B cell (primary cell): Measurements from ENCODE around the gene RNF126.

Source experiments
- EZH2 ChIP-seq: IDR thresholded peaks from 2 replicates; pipeline ENCODE4 v1.6.1; 2012; ENCODE audit warnings: borderline replicate concordance, low read depth, mild to moderate bottlenecking, moderate library complexity, low read length; ENCODE audit not compliant: insufficient read depth, poor library complexity, severe bottlenecking
- TF ChIP-seq, protein P1 (sequence below): fragments of 200-600 bp; IDR thresholded peaks from one replicate; pipeline ENCODE4 v1.8.0; 2022; ENCODE audit warnings: antibody characterized with exemption, mild to moderate bottlenecking

DNA sequence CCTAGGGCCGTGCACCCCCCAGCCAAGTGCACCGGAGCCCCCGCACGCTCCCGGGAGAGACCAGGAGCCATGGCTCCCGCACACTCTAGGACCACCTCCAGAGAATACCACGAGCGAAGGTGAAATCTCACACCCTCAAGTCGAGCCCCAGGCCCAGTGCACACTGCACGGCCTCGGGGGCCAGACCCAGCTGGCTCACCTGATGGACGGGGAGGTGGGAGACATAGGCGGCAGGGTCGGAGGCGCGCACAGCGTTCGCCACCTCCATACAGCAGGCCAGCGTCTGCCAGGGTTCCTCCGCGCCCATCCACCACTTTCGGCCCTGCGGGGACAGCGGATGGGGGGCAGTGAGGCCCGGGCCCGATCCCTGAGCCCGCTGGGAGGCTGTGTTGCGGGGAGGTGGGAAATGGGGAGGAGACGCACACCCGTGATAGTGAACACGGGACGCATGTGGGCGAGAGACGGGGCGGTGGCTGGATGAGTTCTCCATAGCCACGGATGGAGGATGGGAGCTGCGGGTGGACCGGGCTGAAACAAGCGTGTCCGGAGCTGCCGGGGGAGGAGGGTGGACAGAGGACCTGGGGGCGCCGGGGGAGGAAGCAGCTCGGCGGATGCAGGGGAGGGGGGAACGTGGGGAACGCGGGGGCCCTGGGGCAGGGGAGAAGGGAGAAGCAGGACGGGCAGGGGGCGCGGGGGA lies 42.7 kb downstream of the RNF126 start:
- TF ChIP-seq, protein P1, sequence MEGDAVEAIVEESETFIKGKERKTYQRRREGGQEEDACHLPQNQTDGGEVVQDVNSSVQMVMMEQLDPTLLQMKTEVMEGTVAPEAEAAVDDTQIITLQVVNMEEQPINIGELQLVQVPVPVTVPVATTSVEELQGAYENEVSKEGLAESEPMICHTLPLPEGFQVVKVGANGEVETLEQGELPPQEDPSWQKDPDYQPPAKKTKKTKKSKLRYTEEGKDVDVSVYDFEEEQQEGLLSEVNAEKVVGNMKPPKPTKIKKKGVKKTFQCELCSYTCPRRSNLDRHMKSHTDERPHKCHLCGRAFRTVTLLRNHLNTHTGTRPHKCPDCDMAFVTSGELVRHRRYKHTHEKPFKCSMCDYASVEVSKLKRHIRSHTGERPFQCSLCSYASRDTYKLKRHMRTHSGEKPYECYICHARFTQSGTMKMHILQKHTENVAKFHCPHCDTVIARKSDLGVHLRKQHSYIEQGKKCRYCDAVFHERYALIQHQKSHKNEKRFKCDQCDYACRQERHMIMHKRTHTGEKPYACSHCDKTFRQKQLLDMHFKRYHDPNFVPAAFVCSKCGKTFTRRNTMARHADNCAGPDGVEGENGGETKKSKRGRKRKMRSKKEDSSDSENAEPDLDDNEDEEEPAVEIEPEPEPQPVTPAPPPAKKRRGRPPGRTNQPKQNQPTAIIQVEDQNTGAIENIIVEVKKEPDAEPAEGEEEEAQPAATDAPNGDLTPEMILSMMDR, result no peak
- TF ChIP-seq EZH2, result no peak
